BJ (cell line): ENCODE measurements around the gene FSTL4. TPM values are rescaled to one million over a fixed set of nuclear protein-coding genes. Genes with fewer than 3 reads are reported as not detected.

Source experiments
- CTCF ChIA-PET: fragments of 350-600 bp; formaldehyde crosslinking; extraction: SDS; loops from one replicate; lab custom pipeline; 2021; ENCODE audit warnings: antibody characterized with exemption, inconsistent platforms; lab: Yijun Ruan, JAX
- POLR2A ChIA-PET: fragments of 300-600 bp; sonication (Branson Sonifier 250); formaldehyde crosslinking; extraction: SDS; loops from one replicate; lab custom pipeline; 2021; ENCODE audit warnings: antibody characterized with exemption; lab: Charles Lee
- DNase-seq: peaks from one replicate; pipeline ENCODE4 v3.0.0-alpha.2; 2011; ENCODE audit warnings: low read depth
- H3K27me3 ChIP-seq: 2 replicates; pipeline ENCODE4 v1.6.0; 2011; ENCODE audit warnings: low read length; ENCODE audit not compliant: control insufficient read depth, insufficient read depth
- H3K36me3 ChIP-seq: 2 replicates; pipeline ENCODE4 v1.5.1; 2011; ENCODE audit warnings: low read length; ENCODE audit not compliant: control insufficient read depth, insufficient read depth
- H3K4me3 ChIP-seq: 2 replicates; pipeline ENCODE4 v1.5.1; 2011; ENCODE audit warnings: low read depth, mild to moderate bottlenecking, control low read depth, low read length
- CTCF ChIP-seq: IDR thresholded peaks from 2 replicates; pipeline ENCODE4 v1.5.1; 2011; ENCODE audit warnings: low read depth, mild to moderate bottlenecking, control low read depth, inconsistent platforms, low read length, moderate library complexity; ENCODE audit not compliant: insufficient read depth
- polyA plus RNA-seq: library from polyadenylated mRNA; depleted of rRNA; stranded (reverse); fragments of >200 nt; gene quantifications from 2 replicates; pipeline ENCODE4 v1.2.3, GENCODE V29; 2011
- small RNA-seq: library from RNA; depleted of rRNA; stranded (forward); fragments of <200 nt; gene quantifications from one replicate; pipeline ENCODE3, GENCODE V24; 2012; ENCODE audit warnings: low replicate concordance, low read depth; ENCODE audit not compliant: insufficient read length

Gene FSTL4
- polyA plus RNA-seq, 1 experiment = not detected

GRCh38 chr5:133147815-133148567 lies 464.4 kb downstream of the FSTL4 start:
- ChIA-PET POLR2A (no interaction called here), CTCF (interaction anchor here (0.5 kb wide), 1 partner anchor 1036 kb away, joined by 3 read pairs; no protein-coding TSS in a partner anchor)
- Histone ChIP-seq H3K27me3 (peaks cover 1% of the 10 kb centered on the region), H3K4me3 (no peak overlapping the region), H3K36me3 (no peaks in the 10 kb centered on the region)
- no peak for DNase-seq
- TF ChIP-seq CTCF = no peak

- no peaks in the 10 kb centered on the region for H3K36me3 ChIP-seq
- TF ChIP-seq CTCF = no peak
- ChIA-PET CTCF (no interaction called here), POLR2A (no interaction called here)
- H3K4me3 ChIP-seq = no peak overlapping the region
- peaks cover 1% of the 10 kb centered on the region for H3K27me3 ChIP-seq
- no peak for DNase-seq
These were observed 464.9 kb downstream of the FSTL4 start for GRCh38 chr5:133147411-133147810.

Small RNA genes within 50 kb of the gene (small RNA-seq; reads per million reads assigned to genes)
- gene MIR1289-2 = not detected
